ENCODE data around the gene FLYWCH1. TPM values are rescaled to one million over a fixed set of nuclear protein-coding genes. Genes with fewer than 3 reads are reported as not detected.

Gene FLYWCH1
- total and polyA plus RNA-seq, 7 donors = 6.9 to 51.5 (median 28.6) TPM

DNA sequence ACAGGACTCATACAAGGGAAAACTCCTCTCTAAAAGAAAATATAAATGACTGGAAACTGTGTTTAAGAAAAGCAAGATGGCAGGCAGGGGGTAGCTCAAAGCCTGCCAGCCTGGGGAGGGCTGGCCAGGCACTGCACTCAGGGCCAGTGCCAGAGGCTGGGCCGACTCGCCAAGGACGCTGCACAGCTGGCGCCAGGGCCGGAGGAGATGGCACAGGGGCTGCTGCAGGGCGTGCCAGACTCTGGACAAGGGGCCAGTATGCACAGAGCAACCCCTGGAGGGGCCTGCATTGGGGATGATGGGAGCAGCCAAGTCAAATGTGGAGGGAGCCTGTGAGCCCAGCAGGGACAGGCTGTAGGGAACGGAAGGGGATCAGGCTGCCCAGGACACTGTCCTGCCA lies 64.5 kb downstream of the FLYWCH1 start:
- 86 to 94% methylated on average over 7 of the region's 7 CpGs for WGBS, 2 donors
- no peaks in the 10 kb centered on the region for H3K9me3 ChIP-seq
- TF ChIP-seq EP300 (IDR thresholded peaks at IDR 0.05) (no peak), POLR2A (IDR thresholded peaks at IDR 0.05) (no peak), POLR2AphosphoS5 (IDR thresholded peaks at IDR 0.05) (no peak)
- TF ChIP-seq, protein P1, sequence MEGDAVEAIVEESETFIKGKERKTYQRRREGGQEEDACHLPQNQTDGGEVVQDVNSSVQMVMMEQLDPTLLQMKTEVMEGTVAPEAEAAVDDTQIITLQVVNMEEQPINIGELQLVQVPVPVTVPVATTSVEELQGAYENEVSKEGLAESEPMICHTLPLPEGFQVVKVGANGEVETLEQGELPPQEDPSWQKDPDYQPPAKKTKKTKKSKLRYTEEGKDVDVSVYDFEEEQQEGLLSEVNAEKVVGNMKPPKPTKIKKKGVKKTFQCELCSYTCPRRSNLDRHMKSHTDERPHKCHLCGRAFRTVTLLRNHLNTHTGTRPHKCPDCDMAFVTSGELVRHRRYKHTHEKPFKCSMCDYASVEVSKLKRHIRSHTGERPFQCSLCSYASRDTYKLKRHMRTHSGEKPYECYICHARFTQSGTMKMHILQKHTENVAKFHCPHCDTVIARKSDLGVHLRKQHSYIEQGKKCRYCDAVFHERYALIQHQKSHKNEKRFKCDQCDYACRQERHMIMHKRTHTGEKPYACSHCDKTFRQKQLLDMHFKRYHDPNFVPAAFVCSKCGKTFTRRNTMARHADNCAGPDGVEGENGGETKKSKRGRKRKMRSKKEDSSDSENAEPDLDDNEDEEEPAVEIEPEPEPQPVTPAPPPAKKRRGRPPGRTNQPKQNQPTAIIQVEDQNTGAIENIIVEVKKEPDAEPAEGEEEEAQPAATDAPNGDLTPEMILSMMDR (IDR thresholded peaks at IDR 0.05) = no peak
- H3K36me3 ChIP-seq = no peaks in the 10 kb centered on the region
- intact Hi-C loops (cut with DNase I) = no loop called here
- H3K4me1 ChIP-seq = peaks cover 0 to 15% (median 13%) of the 10 kb centered on the region in 4 donors
- H3K4me3 ChIP-seq = no peak overlapping the region
- peaks cover 7 to 29% (median 9%) of the 10 kb centered on the region in 3 donors for H3K27me3 ChIP-seq
- no peak for DNase-seq
- no peak overlapping the region for H3K27ac ChIP-seq

DNA sequence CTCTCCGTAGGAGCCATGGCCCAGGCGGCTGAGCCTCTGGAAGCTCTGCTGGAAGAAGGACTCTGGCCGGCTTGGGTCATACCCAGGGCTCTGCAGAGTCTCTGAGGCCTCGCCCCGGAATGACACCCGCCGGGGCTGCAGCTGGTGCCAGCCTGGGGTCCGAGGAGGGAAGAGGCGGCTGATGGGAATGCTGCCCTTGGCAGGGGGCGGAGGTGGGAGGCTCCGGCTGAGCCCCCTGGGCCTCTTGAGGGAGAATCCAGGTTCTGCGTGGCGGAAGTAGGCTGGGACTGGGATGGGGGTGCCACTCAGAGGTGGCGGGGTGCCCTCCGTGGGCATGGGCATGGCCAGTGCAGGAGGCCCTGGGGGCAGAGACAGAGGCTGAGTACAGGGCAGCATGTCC lies 64.9 kb downstream of the FLYWCH1 start:
- intact Hi-C loops (cut with DNase I) = no loop called here
- H3K27me3 ChIP-seq = peaks cover 7 to 28% (median 9%) of the 10 kb centered on the region in 3 donors

DNA sequence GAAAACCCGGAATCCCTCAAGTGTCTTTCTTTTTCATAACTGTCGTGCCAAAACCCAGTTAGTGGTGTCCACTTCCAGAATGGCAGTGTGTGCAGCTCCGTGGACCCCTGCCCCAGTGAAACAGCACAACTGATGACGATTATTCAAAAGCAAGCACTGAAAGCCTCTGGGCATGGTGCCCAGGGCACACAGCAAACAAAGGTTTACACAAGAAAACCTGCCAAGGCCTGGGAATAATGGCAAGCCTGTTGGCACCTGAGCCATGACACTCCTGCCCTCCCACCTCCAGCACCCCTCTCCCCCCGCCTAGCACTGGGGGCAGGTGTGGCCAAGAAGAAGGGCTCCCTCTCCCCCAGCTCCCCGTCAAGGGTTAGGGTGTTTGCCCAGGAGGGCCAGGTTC lies 65.7 kb downstream of the FLYWCH1 start:
- Histone ChIP-seq H3K36me3 (no peaks in the 10 kb centered on the region), H3K27ac (no peak overlapping the region), H3K27me3 (peaks cover 7 to 28% (median 9%) of the 10 kb centered on the region in 3 donors), H3K4me3 (no peak overlapping the region), H3K4me1 (peaks cover 0 to 18% (median 15%) of the 10 kb centered on the region in 4 donors), H3K9me3 (no peaks in the 10 kb centered on the region)
- WGBS, 2 donors = 19 to 72% methylated on average over 6 of the region's 6 CpGs
- TF ChIP-seq POLR2A (IDR thresholded peaks at IDR 0.05) (no peak), POLR2AphosphoS5 (IDR thresholded peaks at IDR 0.05) (no peak), EP300 (IDR thresholded peaks at IDR 0.05) (no peak)
- TF ChIP-seq, protein P1 (IDR thresholded peaks at IDR 0.05) = no peak
- intact Hi-C loops (cut with DNase I) = no loop called here
- DNase-seq = no peak

More for the DNA sequence above, 64.9 kb downstream of the FLYWCH1 start:
- no peak overlapping the region for H3K4me3 ChIP-seq
- no peaks in the 10 kb centered on the region for H3K36me3 ChIP-seq
- H3K4me1 ChIP-seq = peaks cover 0 to 18% (median 15%) of the 10 kb centered on the region in 4 donors
- H3K9me3 ChIP-seq = no peaks in the 10 kb centered on the region
- 71 to 89% methylated on average over 15 of the region's 15 CpGs for WGBS, 2 donors
- H3K27ac ChIP-seq = no peak overlapping the region
- TF ChIP-seq EP300 (IDR thresholded peaks at IDR 0.05) (no peak), POLR2A (IDR thresholded peaks at IDR 0.05) (no peak), POLR2AphosphoS5 (IDR thresholded peaks at IDR 0.05) (no peak)
- TF ChIP-seq, protein P1 (IDR thresholded peaks at IDR 0.05) = no peak
- no peak for DNase-seq

DNA sequence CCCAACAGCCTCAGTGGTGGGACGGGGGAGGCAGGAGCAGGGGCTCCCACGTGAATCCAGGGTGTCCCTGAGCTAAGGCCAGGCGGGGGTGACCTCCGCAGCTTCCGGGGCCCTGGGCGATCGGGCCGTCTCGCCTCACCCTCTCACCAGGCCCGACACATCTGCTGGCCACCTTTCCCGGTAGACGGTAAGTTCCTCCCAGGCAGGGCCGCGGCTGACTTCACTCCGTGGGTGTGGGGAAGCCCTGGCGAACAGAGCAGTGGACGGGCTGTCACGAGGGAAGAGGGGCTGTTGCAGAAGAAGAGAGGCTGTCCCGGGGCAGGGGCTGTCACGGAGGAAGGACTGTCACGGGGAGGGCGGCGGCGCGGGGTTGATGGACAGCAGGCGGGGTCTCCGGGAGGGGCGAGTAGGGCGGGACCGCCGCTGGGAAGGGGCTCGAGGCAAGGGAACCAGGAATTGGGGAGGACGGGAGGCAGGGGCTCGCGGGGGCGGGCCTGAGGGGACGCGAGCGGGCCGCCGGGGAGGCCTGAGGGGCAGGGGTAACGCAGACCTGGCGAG lies 68.0 kb downstream of the FLYWCH1 start:
- no peak for DNase-seq
- Histone ChIP-seq H3K27ac (no peak overlapping the region), H3K4me3 (peak overlapping the region; percentile 65 to 90 (median 72)), H3K9me3 (no peaks in the 10 kb centered on the region), H3K27me3 (peaks cover 7 to 28% (median 9%) of the 10 kb centered on the region in 3 donors), H3K4me1 (peaks cover 0 to 27% (median 23%) of the 10 kb centered on the region in 4 donors), H3K36me3 (no peaks in the 10 kb centered on the region)
- WGBS, 2 donors = 2 to 8% methylated on average over 43 of the region's 43 CpGs
- intact Hi-C loops (cut with DNase I) = loop anchor here (5.0 kb wide), 1 partner anchor 52 kb away; no protein-coding TSS in a partner anchor
- TF ChIP-seq POLR2A (IDR thresholded peaks at IDR 0.05) (no peak), EP300 (IDR thresholded peaks at IDR 0.05) (no peak), POLR2AphosphoS5 (IDR thresholded peaks at IDR 0.05) (no peak)
- TF ChIP-seq, protein P1 (IDR thresholded peaks at IDR 0.05) = no peak
